Endothelial cell of umbilical vein (primary cell): ENCODE measurements around the gene GABARAPL1. TPM values are rescaled to one million over a fixed set of nuclear protein-coding genes. Genes with fewer than 3 reads are reported as not detected.

Experiments
- BruUV-seq: library from RNA; stranded (reverse); fragments of 400-500 nt; replicated peaks from 2 replicates; lab custom pipeline; 2021; lab: Mats Ljungman, UMichigan
- CTCF ChIA-PET: fragments of 300-600, 350-600 bp; sonication (Branson Sonifier 250); formaldehyde crosslinking; loops from one replicate; lab custom pipeline; 2021; ENCODE audit warnings: antibody characterized with exemption, inconsistent platforms; lab: Charles Lee
- POLR2A ChIA-PET: fragments of 300-600, 350-600 bp; sonication (Branson Sonifier 250); formaldehyde crosslinking; loops from one replicate; lab custom pipeline; 2021; ENCODE audit warnings: antibody characterized with exemption, inconsistent platforms; lab: Charles Lee
- DNase-seq: peaks from one replicate; pipeline ENCODE4 v3.0.0-alpha.2; 2011; ENCODE audit warnings: low read depth, low spot score
- FAIRE-seq: peaks from 2 replicates; lab custom pipeline; 2011; peaks lifted over from hg19 to GRCh38; lab: Jason Lieb, UNC
- H2AFZ ChIP-seq: 2 replicates; pipeline ENCODE4 v1.6.0; 2012; ENCODE audit warnings: low read depth, low read length, control low read depth, inconsistent platforms
- H3K27ac ChIP-seq: 2 replicates; pipeline ENCODE4 v1.5.1; 2011; ENCODE audit warnings: low read depth, mild to moderate bottlenecking, control low read depth, low read length, moderate library complexity; ENCODE audit not compliant: insufficient read depth
- H3K27me3 ChIP-seq, 2 experiments: 2 replicates each; pipeline versions ENCODE4 v1.6.0 to v1.6.1; 2011; ENCODE audit warnings: low read length in 2 of 2, mixed read lengths in 1 of 2; ENCODE audit not compliant: control insufficient read depth in 2 of 2, insufficient read depth in 2 of 2
- H3K36me3 ChIP-seq, 2 experiments: 2 replicates in 1 of 2; 3 replicates in 1 of 2; pipeline ENCODE4 v1.5.1; 2011; ENCODE audit warnings: low read length in 2 of 2, mild to moderate bottlenecking in 1 of 2, moderate library complexity in 1 of 2; ENCODE audit not compliant: control insufficient read depth in 2 of 2, insufficient read depth in 2 of 2; ENCODE audit errors: extremely low read depth in 1 of 2
- H3K4me1 ChIP-seq: 3 replicates; pipeline ENCODE4 v1.5.1; 2011; ENCODE audit warnings: mild to moderate bottlenecking, low read length; ENCODE audit not compliant: control insufficient read depth, insufficient read depth; ENCODE audit errors: extremely low read depth
- H3K4me2 ChIP-seq: 2 replicates; pipeline ENCODE4 v1.6.1; 2011; ENCODE audit warnings: low read length, control low read depth, mixed read lengths; ENCODE audit not compliant: insufficient read depth
- H3K4me3 ChIP-seq, 3 experiments: fragments of 200-600 bp in 1 of 3; sonication (generic), shearing (Covaris generic) in 1 of 3; replicated peaks in 1 of 3; 2 replicates each; pipeline ENCODE4 v1.5.1; 2011 to 2016; ENCODE audit warnings: control low read depth in 3 of 3, low read length in 3 of 3, mild to moderate bottlenecking in 2 of 3, inconsistent platforms in 1 of 3, low read depth in 1 of 3, moderate library complexity in 1 of 3; ENCODE audit not compliant: insufficient read depth in 1 of 3
- H3K79me2 ChIP-seq: 2 replicates; pipeline ENCODE4 v1.6.0; 2012; ENCODE audit warnings: low read length, inconsistent platforms; ENCODE audit not compliant: control insufficient read depth, insufficient read depth
- H3K9ac ChIP-seq: replicated peaks from 2 replicates; pipeline ENCODE3; 2011; ENCODE audit warnings: low read length, control low read depth; ENCODE audit not compliant: insufficient read depth; ENCODE audit errors: extremely low read depth
- H3K9me1 ChIP-seq: replicated peaks from 3 replicates; pipeline ENCODE4 v1.6.0; 2011; ENCODE audit warnings: mild to moderate bottlenecking, low read length; ENCODE audit not compliant: control insufficient read depth, insufficient read depth; ENCODE audit errors: extremely low read depth
- H3K9me3 ChIP-seq: replicated peaks from 2 replicates; pipeline ENCODE4 v1.5.1; 2012; ENCODE audit warnings: low read length, inconsistent platforms; ENCODE audit not compliant: control insufficient read depth, insufficient read depth
- H4K20me1 ChIP-seq: replicated peaks from 2 replicates; pipeline ENCODE3; 2011; ENCODE audit warnings: mild to moderate bottlenecking, low read length; ENCODE audit not compliant: control insufficient read depth, insufficient read depth; ENCODE audit errors: extremely low read depth
- EZH2 ChIP-seq: IDR thresholded peaks from 2 replicates; pipeline ENCODE4 v1.6.1; 2012; ENCODE audit warnings: borderline replicate concordance, low read depth, mild to moderate bottlenecking, moderate library complexity, low read length, inconsistent platforms; ENCODE audit not compliant: severe bottlenecking
- FOS ChIP-seq: IDR thresholded peaks from 2 replicates; pipeline ENCODE4 v1.6.1; 2011; ENCODE audit warnings: mild to moderate bottlenecking, low read length, moderate library complexity, borderline replicate concordance; ENCODE audit not compliant: insufficient read depth
- GATA2 ChIP-seq: IDR thresholded peaks from 2 replicates; pipeline ENCODE4 v1.7.0; 2011; ENCODE audit warnings: low read depth, mild to moderate bottlenecking, moderate library complexity, mixed read lengths, low read length; ENCODE audit not compliant: insufficient read length, insufficient read depth
- JUN ChIP-seq: IDR thresholded peaks from 2 replicates; pipeline ENCODE4 v1.6.1; 2011; ENCODE audit warnings: borderline replicate concordance, low read depth; ENCODE audit not compliant: insufficient read length, insufficient read depth
- MYC ChIP-seq: IDR thresholded peaks from one replicate; pipeline ENCODE4 v1.6.1; 2011; ENCODE audit warnings: mild to moderate bottlenecking, low read depth, low read length
- POLR2A ChIP-seq: IDR thresholded peaks from 2 replicates; pipeline ENCODE4 v1.6.1; 2012; ENCODE audit warnings: low read depth, mild to moderate bottlenecking, control low read depth, low read length
- POLR2AphosphoS5 ChIP-seq: IDR thresholded peaks from 2 replicates; pipeline ENCODE4 v1.6.1; 2012; ENCODE audit warnings: low read depth, mild to moderate bottlenecking, control low read depth, low read length, moderate library complexity; ENCODE audit not compliant: insufficient read depth
- dilution Hi-C: fragments of 300-500 bp; cut with MboI; formaldehyde crosslinking; loops from one replicate; pipeline ENCODE4 v1.15.0; 2019; ENCODE audit warnings: low sequenced_read_pairs; ENCODE audit not compliant: extremely low pct_ligation_motif_present
- intact Hi-C: fragments of 100-400 bp; cut with micrococcal nuclease; formaldehyde crosslinking; loops from one replicate; pipeline ENCODE4 v1.10.0; 2022
- polyA plus RNA-seq, 4 experiments: library from polyadenylated mRNA; depleted of rRNA in 3 of 4; stranded (reverse) in 3 of 4; unstranded in 1 of 4; fragments of >200 nt; gene quantifications; 2 replicates each; pipeline versions ENCODE4 v1.2.1 to v1.2.3, GENCODE V29; 2011 to 2012; ENCODE audit warnings: missing spikeins in 1 of 4
- total RNA-seq: library from RNA; stranded (reverse); gene quantifications from 2 replicates; pipeline ENCODE4 v1.2.3, GENCODE V29; 2021
- TF ChIP-seq, protein P1 (sequence below), 2 donors: IDR thresholded peaks; 1 replicate in 1 of 2; 2 replicates in 1 of 2; pipeline ENCODE4 v1.5.1; 2011; ENCODE audit warnings: low read length in 2 of 2, mild to moderate bottlenecking in 2 of 2, moderate library complexity in 2 of 2, control low read depth in 1 of 2, inconsistent platforms in 1 of 2, low read depth in 1 of 2; ENCODE audit not compliant: insufficient read depth in 1 of 2; ENCODE audit errors: extremely low read depth in 1 of 2
- TF ChIP-seq, protein P2 (sequence below): IDR thresholded peaks from 2 replicates; pipeline ENCODE4 v1.6.1; 2011; ENCODE audit not compliant: insufficient read depth, insufficient read length

GABARAPL1 gene
- total and polyA plus RNA-seq, 2 donors (not counting 3 experiments of a cell fraction or from before 2014, with no cell fraction given): 59.4 to 65.6 TPM

DNA sequence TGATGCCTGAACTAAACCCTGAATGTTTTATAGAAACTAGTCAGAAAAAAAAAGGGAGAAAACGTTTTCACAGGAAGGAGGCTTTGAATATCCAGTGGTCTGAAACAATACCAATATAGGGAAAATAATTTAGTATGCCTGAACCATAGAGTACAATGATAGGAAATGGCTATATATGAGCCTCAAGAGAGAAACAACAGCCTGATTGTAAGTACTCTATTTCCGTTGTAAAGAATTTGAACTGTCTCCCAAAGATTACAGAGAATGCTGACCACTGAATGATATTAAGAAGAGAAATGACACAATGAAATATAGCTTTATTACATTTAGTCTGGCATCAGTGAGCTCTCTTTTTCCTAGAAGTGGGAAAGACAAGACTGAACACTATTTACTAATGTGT lies 5.5 kb upstream of the GABARAPL1 start:
- H2AFZ ChIP-seq: no peak overlapping the region
- ChIA-PET CTCF (interaction anchor here (0.6 to 1.8 kb wide), 3 partner anchors 12 to 197 kb away, joined by 3 to 4 read pairs (median 3); no protein-coding TSS in a partner anchor), POLR2A (no interaction called here)
- H3K79me2 ChIP-seq: no peaks in the 10 kb centered on the region
- H3K9me1 ChIP-seq: no peaks in the 10 kb centered on the region
- H3K4me2 ChIP-seq: peak overlapping the region; percentile 53
- H4K20me1 ChIP-seq: no peaks in the 10 kb centered on the region
- no peak overlapping the region for H3K4me3 ChIP-seq
- no peaks in the 10 kb centered on the region for H3K27me3 ChIP-seq
- intact Hi-C loops (no loop called here), dilution Hi-C loops (no loop called here)
- H3K9me3 ChIP-seq: no peaks in the 10 kb centered on the region
- H3K4me1 ChIP-seq: peaks cover 5% of the 10 kb centered on the region
- TF ChIP-seq EZH2: no peak
- no peak for TF ChIP-seq POLR2AphosphoS5
- TF ChIP-seq, protein P1, sequence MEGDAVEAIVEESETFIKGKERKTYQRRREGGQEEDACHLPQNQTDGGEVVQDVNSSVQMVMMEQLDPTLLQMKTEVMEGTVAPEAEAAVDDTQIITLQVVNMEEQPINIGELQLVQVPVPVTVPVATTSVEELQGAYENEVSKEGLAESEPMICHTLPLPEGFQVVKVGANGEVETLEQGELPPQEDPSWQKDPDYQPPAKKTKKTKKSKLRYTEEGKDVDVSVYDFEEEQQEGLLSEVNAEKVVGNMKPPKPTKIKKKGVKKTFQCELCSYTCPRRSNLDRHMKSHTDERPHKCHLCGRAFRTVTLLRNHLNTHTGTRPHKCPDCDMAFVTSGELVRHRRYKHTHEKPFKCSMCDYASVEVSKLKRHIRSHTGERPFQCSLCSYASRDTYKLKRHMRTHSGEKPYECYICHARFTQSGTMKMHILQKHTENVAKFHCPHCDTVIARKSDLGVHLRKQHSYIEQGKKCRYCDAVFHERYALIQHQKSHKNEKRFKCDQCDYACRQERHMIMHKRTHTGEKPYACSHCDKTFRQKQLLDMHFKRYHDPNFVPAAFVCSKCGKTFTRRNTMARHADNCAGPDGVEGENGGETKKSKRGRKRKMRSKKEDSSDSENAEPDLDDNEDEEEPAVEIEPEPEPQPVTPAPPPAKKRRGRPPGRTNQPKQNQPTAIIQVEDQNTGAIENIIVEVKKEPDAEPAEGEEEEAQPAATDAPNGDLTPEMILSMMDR (IDR thresholded peaks at IDR 0.05; ENCODE audit: extremely low read depth in 1 of 2, insufficient read depth in 1 of 2, low read depth in 1 of 2, low read length in 2 of 2): no peak
- no peak for TF ChIP-seq FOS
- TF ChIP-seq, protein P2, sequence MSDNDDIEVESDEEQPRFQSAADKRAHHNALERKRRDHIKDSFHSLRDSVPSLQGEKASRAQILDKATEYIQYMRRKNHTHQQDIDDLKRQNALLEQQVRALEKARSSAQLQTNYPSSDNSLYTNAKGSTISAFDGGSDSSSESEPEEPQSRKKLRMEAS: no peak
- TF ChIP-seq GATA2: no peak
- TF ChIP-seq JUN: no peak
- no peak for TF ChIP-seq POLR2A
- TF ChIP-seq MYC: no peak
- no peak overlapping the region for H3K9ac ChIP-seq
- no TSS peak for BruUV-seq
- H3K27ac ChIP-seq: no peak overlapping the region
- DNase-seq: peak; percentile 62
- peak; percentile 59 for FAIRE-seq
- H3K36me3 ChIP-seq: no peaks in the 10 kb centered on the region
